NCI-H2171 (cell line): ENCODE data around the gene L3MBTL1.
"Not testable (repeated sequence)": the region's sequence is repeated elsewhere in the genome, so short reads cannot be mapped to it uniquely, and the experiment has no call there.

Experiments
- DNase-seq: peaks from one replicate; lab custom pipeline; 2025; lab: John Stamatoyannopoulos, UW

The L3MBTL1 gene

DNA sequence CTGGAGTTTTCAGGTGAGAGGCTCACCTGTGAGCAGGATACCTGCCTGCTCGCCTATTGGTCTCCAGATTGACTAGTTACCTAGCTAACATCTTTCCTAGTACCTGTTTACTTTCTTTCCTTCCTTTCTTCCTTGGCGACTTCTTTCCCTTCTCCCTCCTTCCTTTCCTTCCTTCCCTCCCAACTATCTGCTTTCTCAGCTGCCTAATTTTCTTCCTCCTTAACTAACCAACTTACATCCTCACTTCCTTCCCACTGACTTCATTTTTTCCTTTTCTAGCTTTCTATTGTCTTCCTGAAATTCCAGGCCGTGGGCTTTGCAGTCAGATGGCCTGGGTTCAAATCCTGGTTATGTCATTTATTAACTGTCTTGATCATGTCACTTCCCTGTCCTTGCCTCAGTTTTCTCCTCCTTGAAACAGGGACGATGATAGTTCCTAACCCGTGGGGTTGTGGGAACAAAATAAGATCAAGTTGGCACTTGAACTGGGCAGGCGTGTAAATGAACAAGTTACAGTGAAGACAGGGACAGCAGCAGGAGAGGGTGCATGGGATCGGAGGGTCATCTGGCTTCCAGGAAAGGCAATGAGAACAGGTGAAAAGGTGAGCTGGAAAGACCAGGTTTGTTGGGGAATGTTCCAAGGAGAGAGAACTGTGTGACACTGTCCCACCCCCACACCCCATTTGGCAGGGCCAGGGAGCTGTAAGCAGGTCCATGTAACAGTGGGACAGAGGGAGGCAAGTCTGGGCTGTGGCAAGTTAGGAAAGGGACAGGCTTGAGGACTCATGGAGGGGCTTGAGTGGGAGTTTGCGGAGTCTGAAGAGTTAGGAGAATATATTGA, 51.9 kb downstream of the L3MBTL1 start:
- DNase-seq: no peak

DNA sequence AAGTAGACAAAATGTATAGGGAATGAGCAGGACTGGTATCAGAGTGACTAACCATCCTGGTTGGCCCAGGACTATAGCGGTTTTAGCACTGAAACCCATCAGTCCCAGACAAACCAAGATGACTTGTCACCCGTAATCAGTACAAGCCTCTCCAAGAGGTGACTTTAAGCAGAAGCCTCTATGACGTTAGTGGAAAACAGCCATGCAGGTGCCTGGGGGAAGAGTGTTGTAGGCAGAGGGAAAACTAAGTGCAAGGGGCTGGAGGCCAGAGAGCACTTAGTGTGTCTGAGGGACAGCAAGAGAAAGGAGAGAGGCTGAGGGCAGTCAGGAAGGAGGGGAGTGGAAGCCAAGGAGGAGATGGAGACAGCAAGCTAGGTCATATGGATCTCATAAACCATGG, 53.5 kb downstream of the L3MBTL1 start:
- no peak for DNase-seq

DNA sequence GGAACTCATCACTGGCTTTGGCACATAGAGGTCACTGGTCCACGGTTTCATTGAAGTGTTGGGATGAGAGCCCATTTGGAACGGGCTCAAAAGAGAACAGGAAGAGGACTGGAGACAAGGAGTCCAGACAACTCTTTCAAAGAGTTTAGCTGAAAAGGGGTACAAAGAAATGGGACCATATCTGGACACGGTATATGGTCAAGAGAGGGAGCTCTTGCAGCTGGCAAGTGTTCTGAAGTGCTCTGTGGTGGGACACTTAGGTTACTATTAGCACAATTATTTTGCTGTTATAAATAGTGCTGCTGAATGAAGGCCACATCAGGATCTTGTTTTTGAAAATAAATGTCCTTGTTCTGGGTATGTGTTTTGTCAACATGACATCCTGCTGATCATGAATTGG, 55.9 kb downstream of the L3MBTL1 start:
- no peak for DNase-seq

DNA sequence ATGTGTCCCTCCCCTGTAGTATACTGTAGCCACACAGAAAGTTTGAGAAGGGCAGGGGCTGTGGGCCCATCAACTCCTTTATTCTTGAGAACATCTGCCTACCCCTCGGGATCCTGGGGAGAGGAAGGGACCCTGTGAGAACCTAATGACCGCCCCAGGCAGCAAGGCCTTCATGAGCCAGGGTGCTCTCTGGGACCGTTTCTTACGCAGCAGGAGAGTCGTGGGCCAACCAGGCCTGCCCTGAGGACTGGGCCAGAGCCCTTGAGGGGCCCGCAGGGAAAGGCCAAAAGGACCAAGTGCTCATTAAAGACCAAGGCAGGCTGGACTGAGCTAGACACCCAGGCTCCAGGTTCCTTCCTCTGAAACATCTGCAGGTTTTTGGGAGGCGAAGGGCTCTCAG, 56.5 kb downstream of the L3MBTL1 start:
- DNase-seq: no peak

GRCh38 chr20:43564455-43564854, 57.0 kb downstream of the L3MBTL1 start:
- DNase-seq: no peak

- DNase-seq: no peak
Measured at GRCh38 chr20:43564993-43565757, 57.7 kb downstream of the L3MBTL1 start.

DNA sequence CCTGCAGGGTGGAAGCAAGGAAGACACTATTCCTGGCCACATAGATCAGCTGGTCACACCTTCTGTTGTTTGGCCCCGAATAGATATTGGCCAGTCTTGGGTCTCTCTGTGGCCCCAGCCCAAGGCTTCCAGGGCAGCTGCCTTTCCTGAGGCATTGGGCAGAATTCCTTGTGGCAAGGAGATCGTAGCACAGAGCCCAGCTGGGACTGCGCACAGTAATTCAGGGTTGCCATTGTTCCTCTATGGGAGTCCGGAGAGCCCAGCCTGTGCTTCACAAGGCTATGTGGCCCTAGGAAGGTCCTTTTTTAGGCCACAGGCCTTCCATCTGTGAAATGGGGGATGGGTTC, 58.2 kb downstream of the L3MBTL1 start:
- DNase-seq: no peak

DNA sequence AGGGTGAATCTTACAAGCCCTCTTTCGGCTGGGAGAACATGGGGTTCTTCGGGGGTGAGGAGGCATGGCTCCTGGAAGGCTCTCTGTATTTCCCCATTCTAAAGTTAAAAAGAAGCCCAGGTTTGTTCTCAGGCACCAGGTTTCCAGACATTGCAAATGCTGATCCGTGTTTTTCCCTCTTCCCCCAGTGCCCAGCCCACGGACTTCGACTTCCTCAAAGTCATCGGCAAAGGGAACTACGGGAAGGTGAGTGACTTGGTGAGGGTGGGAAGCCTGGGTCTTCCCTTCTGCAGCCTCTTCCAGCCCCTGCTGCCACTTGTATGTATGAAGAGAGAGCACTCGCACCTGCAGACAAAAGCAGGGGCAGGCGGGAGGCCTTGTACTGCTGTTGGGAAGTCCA, 60.0 kb downstream of the L3MBTL1 start:
- DNase-seq: no peak

DNA sequence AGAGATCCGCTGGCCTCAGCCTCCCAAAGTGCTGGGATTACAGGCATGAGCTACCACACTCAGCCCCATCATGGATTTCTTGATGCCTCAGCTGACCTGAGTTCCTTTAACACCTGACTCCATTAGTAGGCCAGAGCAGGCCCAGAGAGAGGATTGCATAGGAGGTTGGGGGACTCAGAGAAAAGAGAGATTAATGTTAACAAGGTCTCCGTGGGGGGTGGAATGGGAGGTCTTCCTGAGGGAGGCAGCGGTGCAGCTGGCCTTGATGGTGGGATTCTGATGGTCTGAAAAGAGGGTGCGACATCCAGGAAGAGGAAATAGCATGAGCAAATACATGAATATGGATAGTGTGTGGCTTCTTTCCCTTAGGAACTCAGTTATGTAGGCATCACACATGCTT, 61.2 kb downstream of the L3MBTL1 start:
- DNase-seq: no peak

GRCh38 chr20:43569282-43569681, 61.8 kb downstream of the L3MBTL1 start:
- no peak for DNase-seq

DNA sequence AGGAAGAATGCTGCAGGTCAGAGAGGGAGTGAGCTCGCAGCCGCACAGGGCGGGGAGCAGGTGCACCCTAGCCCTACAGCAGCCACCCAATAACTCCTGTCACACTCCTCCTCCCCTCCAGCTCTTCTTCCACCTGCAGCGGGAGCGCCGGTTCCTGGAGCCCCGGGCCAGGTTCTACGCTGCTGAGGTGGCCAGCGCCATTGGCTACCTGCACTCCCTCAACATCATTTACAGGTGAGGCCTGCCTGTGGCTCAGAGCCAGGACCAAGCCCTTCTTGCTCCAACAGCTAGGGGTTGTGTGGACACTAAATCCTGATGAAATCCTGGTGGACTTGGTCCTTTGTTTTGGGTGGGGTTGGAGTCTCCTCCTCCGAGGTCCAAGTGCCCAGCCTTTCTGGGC, 63.0 kb downstream of the L3MBTL1 start:
- DNase-seq: no peak

- no peak for DNase-seq
Measured at GRCh38 chr20:43571310-43571709, 63.8 kb downstream of the L3MBTL1 start.

- no peak for DNase-seq
Measured at GRCh38 chr20:43571771-43572170, 64.3 kb downstream of the L3MBTL1 start.

GRCh38 chr20:43572891-43573290, 65.4 kb downstream of the L3MBTL1 start:
- no peak for DNase-seq

- DNase-seq: no peak
Measured at GRCh38 chr20:43576108-43576507, 68.6 kb downstream of the L3MBTL1 start.

DNA sequence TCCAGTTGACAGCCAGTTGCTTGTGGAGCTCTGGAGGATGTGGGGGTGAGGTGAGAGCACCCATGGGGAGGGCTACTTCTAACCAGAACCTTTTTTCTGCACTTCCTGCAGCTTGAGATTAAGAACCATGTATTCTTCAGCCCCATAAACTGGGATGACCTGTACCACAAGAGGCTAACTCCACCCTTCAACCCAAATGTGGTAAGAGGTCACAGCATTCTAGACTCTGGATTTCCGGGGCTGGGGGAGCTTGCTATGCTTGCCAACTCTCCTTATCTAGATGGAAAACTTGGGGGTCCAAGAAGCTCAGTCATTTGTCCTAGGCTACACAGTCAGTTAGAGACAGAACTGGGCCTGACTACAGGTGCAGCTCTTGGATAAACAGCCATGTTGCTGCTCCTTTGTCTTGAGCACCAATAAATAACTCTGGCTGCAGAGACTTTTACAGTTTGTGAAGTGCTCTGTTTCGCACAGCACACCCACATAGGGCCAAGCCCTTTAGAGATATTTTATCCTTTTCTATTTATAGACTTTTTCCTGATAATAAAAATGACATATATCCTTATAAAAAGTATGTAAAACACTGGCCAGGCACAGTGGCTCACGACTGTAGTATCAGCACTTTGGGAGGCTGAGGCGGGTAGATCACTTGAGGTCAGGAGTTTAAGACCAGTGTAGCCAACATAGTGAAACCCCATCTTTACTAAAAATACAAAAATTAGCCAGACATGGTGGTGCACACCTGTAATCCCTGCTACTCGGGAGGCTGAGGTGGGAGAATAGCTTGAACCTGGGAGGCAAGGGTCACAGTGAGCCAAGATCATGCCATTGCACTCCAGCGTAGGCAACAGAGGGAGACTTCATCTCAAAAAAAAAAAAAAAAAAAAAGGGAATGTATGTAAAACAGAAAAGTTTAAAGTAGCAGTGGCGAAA, 72.6 kb downstream of the L3MBTL1 start:
- DNase-seq: no peak

DNA sequence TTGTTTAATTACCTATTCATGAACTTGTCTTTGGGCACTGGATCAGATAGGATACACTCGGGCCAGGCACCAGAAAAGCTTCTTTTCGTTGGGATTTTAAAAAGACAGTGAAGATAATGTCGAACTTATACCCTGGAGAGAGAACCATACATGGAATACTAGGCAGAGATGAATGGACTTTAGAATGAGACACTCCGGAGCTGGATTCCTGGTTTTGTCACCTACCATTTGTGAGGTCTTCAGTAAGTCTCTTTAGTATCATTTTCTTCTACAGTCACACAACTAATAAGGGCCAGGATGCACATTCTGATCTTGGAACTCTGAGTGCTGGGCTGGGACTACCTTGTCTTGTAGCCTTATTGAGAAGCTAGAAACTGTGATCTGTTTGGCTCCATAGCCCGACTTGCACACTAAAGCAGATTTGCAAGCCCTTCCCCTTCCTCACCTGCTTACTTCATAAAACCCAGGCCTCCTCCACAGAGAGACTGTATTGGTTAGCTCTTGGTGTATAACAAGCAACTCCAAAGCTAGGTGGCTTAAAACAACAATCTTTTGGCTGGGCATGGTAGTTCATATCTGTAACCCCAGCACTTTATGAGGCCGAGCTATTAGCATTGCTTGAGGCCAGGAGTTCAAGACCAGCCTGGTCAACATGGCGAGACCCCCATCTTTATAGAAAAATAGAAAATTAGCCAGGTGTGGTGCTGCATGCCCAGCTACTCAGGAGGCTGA, 75.8 kb downstream of the L3MBTL1 start:
- DNase-seq: no peak

DNA sequence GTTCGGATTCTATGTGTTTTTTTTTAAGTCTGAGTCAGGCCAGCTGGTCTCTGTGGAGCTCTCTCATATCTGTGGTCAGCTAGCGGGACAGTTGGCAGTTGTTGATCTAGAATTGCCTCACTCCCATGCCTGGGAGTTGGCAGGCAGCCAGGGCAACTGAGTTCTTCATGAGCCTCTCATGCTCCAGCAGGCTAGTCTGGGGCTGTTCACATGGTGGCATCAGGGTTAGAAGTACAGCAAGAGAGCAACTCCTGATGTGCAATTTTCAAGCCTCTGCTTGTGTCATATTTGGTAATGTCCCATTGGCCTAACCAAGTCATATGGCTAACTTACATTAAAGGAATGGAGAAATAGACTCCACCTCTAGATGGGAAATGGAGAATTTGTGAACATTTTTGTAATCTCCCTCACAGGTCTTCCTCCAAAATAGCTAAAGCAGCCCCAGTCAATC, 76.5 kb downstream of the L3MBTL1 start:
- DNase-seq: no peak

- DNase-seq: no peak
Measured at GRCh38 chr20:43584448-43585136, 77.1 kb downstream of the L3MBTL1 start.

DNA sequence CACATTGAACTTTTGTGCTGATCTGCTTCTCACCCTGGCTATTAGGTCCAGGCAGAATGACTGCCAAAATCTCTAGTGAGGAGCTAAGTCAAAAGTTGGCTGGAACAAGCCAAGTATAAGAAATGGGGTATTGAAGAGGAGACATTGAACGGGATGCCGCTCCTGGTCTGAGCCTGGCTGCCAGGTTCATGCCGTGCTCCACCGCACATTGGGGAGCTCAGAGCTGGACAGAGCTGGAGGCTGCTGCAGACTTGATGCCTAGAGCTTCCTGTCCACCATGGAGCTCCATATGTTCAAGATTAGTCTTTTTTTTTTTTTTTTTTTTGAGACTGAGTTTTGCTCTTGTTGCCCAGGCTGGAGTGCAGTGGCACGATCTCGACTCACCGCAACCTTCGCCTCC, 79.1 kb downstream of the L3MBTL1 start:
- DNase-seq: no peak

- not testable (repeated sequence) for DNase-seq
Measured at GRCh38 chr20:43588526-43588925, 81.0 kb downstream of the L3MBTL1 start.
